Right cardiac atrium (tissue), 5 donors: Measurements from ENCODE around the gene MRPL21. TPM values are rescaled to one million over a fixed set of nuclear protein-coding genes. Genes with fewer than 3 reads are reported as not detected.

Experiments
- ATAC-seq, 2 donors: fragments of 200-7000 bp; cut with Tn5 transposase; one replicate each; pipeline versions ENCODE4 v1.8.0 to v1.9.1; 2020; ENCODE audit warnings: moderate library complexity in 2 of 2, mild to moderate bottlenecking in 1 of 2
- DNase-seq, 3 donors: peaks; one replicate each; pipeline ENCODE4 v3.0.0-alpha.2; 2020
- H3K27ac ChIP-seq: one replicate; pipeline ENCODE4 v1.5.1; 2013; ENCODE audit warnings: mild to moderate bottlenecking, low read length, control low read depth, moderate library complexity
- H3K27me3 ChIP-seq: one replicate; pipeline ENCODE4 v1.6.1; 2013; ENCODE audit not compliant: control insufficient read depth, insufficient read depth
- H3K4me1 ChIP-seq: one replicate; pipeline ENCODE4 v1.6.1; 2013; ENCODE audit warnings: low read length; ENCODE audit not compliant: control insufficient read depth, insufficient read depth
- H3K4me3 ChIP-seq: one replicate; pipeline ENCODE4 v1.5.1; 2013; ENCODE audit warnings: low read length, control low read depth
- H3K9me3 ChIP-seq: one replicate; pipeline ENCODE4 v1.6.1; 2013; ENCODE audit warnings: low read length; ENCODE audit not compliant: control insufficient read depth
- WGBS: extraction: QIAGEN DNeasy Blood & Tissue Kit; methylation state at CpG from one replicate; pipeline ENCODE4 v1.1.7; 2013; 5-methylcytosine and 5-hydroxymethylcytosine counted together
- intact Hi-C, 4 donors: fragments of 100-400 bp; cut with DNase I; formaldehyde crosslinking; loops; one replicate each; pipeline versions ENCODE4 v1.11.0 to v1.14.0; 2022 to 2023
- polyA plus RNA-seq: library from polyadenylated mRNA; stranded (reverse); fragments of 200-250 nt; gene quantifications from one replicate; pipeline ENCODE4 v1.2.3, GENCODE V29; 2013
- total RNA-seq, 4 donors: library from RNA; stranded (reverse); fragmentation: NEBNext Ultra II Directional; extraction: Animal tissue kit (Norgen Biotek cat#: 25700); gene quantifications; one replicate each; pipeline ENCODE4 v1.2.1, GENCODE V29; 2021
- donor health status: healthy with polysubstance abuse.
- donor health status: DM: no; HTN: yes; CAD: no.
- donor health status: DM: no; HTN: no; CAD: no.
- donor health status: DM: no; HTN: yes; CAD: no; lungs with severe emphysema.
- donor health status: DM: yes; HTN: yes; CAD: no.

The MRPL21 gene
- total and polyA plus RNA-seq, 5 donors = 57.3 to 144 (median 82.9) TPM

- Histone ChIP-seq H3K9me3 (no peaks in the 10 kb centered on the region), H3K4me3 (no peak overlapping the region), H3K27ac (no peak overlapping the region), H3K27me3 (no peaks in the 10 kb centered on the region), H3K4me1 (no peaks in the 10 kb centered on the region)
- WGBS = 65% methylated on average over 18 of the region's 18 CpGs
- intact Hi-C loops = no loop called here
- ATAC-seq (peak in 1 of 2 donors; percentile 30), DNase-seq (peak in 1 of 3 donors; percentile 78)
These were observed 58.2 kb downstream of the MRPL21 start for GRCh38 chr11:68845351-68846002.

- H3K27ac ChIP-seq = no peak overlapping the region
- intact Hi-C loops = no loop called here
These were observed 58.8 kb downstream of the MRPL21 start for GRCh38 chr11:68844801-68845200.

GRCh38 chr11:68844376-68844775 is 59.3 kb downstream of the MRPL21 start:
- Histone ChIP-seq H3K4me3 (no peak overlapping the region), H3K9me3 (no peaks in the 10 kb centered on the region), H3K27me3 (no peaks in the 10 kb centered on the region), H3K27ac (no peak overlapping the region), H3K4me1 (no peaks in the 10 kb centered on the region)
- intact Hi-C loops = no loop called here
- no peak for DNase-seq
- no peak for ATAC-seq
- WGBS = 79% methylated on average over 3 of the region's 3 CpGs

More at GRCh38 chr11:68844801-68845200, 58.8 kb downstream of the MRPL21 start:
- ATAC-seq (no peak), DNase-seq (no peak)
- no peaks in the 10 kb centered on the region for H3K27me3 ChIP-seq
- H3K4me3 ChIP-seq = no peak overlapping the region
- no peaks in the 10 kb centered on the region for H3K4me1 ChIP-seq
- no peaks in the 10 kb centered on the region for H3K9me3 ChIP-seq
- 75% methylated on average over 6 of the region's 6 CpGs for WGBS

- WGBS = 9% methylated on average over 54 of the region's 54 CpGs
These were observed 59.8 kb downstream of the MRPL21 start for GRCh38 chr11:68843703-68844312.

GRCh38 chr11:68843052-68843561 is 60.5 kb downstream of the MRPL21 start:
- intact Hi-C loops = no loop called here
- Histone ChIP-seq H3K4me1 (peaks cover 1% of the 10 kb centered on the region), H3K4me3 (peak overlapping the region; percentile 88), H3K27ac (no peak overlapping the region), H3K9me3 (no peaks in the 10 kb centered on the region), H3K27me3 (no peaks in the 10 kb centered on the region)
- ATAC-seq (no peak), DNase-seq (peak in 1 of 3 donors; percentile 59)
- 23% methylated on average over 23 of the region's 23 CpGs for WGBS

More at GRCh38 chr11:68843703-68844312, 59.8 kb downstream of the MRPL21 start:
- peak; percentile 45 to 52 for ATAC-seq
- Histone ChIP-seq H3K27ac (peak overlapping the region; percentile 1), H3K4me3 (peak overlapping the region; percentile 1), H3K27me3 (no peaks in the 10 kb centered on the region), H3K9me3 (no peaks in the 10 kb centered on the region), H3K4me1 (no peaks in the 10 kb centered on the region)
- intact Hi-C loops = no loop called here
- peak; percentile 75 to 91 (median 90) for DNase-seq

- WGBS = 36% methylated on average over 25 of the region's 25 CpGs
- H3K27me3 ChIP-seq = no peaks in the 10 kb centered on the region
- intact Hi-C loops = no loop called here
- ATAC-seq = no peak
- H3K9me3 ChIP-seq = no peaks in the 10 kb centered on the region
- no peak overlapping the region for H3K27ac ChIP-seq
- DNase-seq = peak in 2 of 3 donors; percentile 25 to 66
- peaks cover 7% of the 10 kb centered on the region for H3K4me1 ChIP-seq
- H3K4me3 ChIP-seq = peak overlapping the region; percentile 88
These were observed 61.1 kb downstream of the MRPL21 start for GRCh38 chr11:68842427-68843051.

- DNase-seq (peak; percentile 83 to 93 (median 93)), ATAC-seq (peak; percentile 55 to 59)
- Histone ChIP-seq H3K4me1 (peaks cover 12% of the 10 kb centered on the region), H3K27me3 (no peaks in the 10 kb centered on the region), H3K9me3 (no peaks in the 10 kb centered on the region), H3K4me3 (peak within 1 kb of the TSS; percentile 88), H3K27ac (peak within 1 kb of the TSS; percentile 89)
- 5% methylated on average over 82 of the region's 82 CpGs for WGBS
- intact Hi-C loops = no loop called here
These were observed 61.8 kb downstream of the MRPL21 start, which contains the start of gene CPT1A for GRCh38 chr11:68841718-68842426. Gene CPT1A, minus strand, starts transcription at chr11:68841916. Its CDS starts 26,442 bp downstream, at chr11:68815474.

Other genes starting within 250 kb of the MRPL21 start
- not detected for gene GAL, start 219.3 kb downstream of the MRPL21 start, total RNA-seq
- 0.27 TPM for gene GAL, start 219.3 kb downstream of the MRPL21 start, polyA plus RNA-seq
- 1 to 10 TPM in 1 of 4 donors, under 1 TPM in 3; 0.44 to 1.0 (median 0.90) TPM for gene TESMIN, start 152.3 kb downstream of the MRPL21 start, total RNA-seq
- 0.38 TPM for gene TESMIN, start 152.3 kb downstream of the MRPL21 start, polyA plus RNA-seq
- 10 to 100 TPM; 33.2 to 63.5 (median 47.3) TPM for gene CPT1A, start 61.9 kb downstream of the MRPL21 start, total RNA-seq
- gene CPT1A, start 61.9 kb downstream of the MRPL21 start, polyA plus RNA-seq = 22.4 TPM
- gene IGHMBP2, start 59 bp upstream of the MRPL21 start, total RNA-seq = 10 to 100 TPM; 11.1 to 12.7 (median 11.9) TPM
- gene IGHMBP2, start 59 bp upstream of the MRPL21 start, polyA plus RNA-seq = 10.4 TPM
- not detected for gene MRGPRD, start 77.2 kb upstream of the MRPL21 start, total RNA-seq
- gene MRGPRD, start 77.2 kb upstream of the MRPL21 start, polyA plus RNA-seq = not detected
- 10 to 100 TPM in 2 of 4 donors, 1 to 10 TPM in 2; 4.6 to 16.2 (median 9.3) TPM for gene MRGPRF, start 109.4 kb upstream of the MRPL21 start, total RNA-seq
- 9.4 TPM for gene MRGPRF, start 109.4 kb upstream of the MRPL21 start, polyA plus RNA-seq
- 10 to 100 TPM in 1 of 4 donors, 1 to 10 TPM in 3; 7.2 to 11.1 (median 9.0) TPM for gene TPCN2, start 145.1 kb upstream of the MRPL21 start, total RNA-seq
- 7.0 TPM for gene TPCN2, start 145.1 kb upstream of the MRPL21 start, polyA plus RNA-seq